Activated T-cell treated with anti-CD3 and anti-CD28 coated beads, Interleukin-2, amount 50 U/mL, for 24 hours (primary cell): Measurements from ENCODE around the gene SPDYE4.

Source experiments
- DNase-seq: peaks from one replicate; pipeline ENCODE4 v3.0.0-alpha.2; 2020
- H3K27ac Mint-ChIP-seq: 2 replicates; pipeline ENCODE4 v1.8.0; 2020; ENCODE audit warnings: mild to moderate bottlenecking, mixed read lengths
- H3K27me3 Mint-ChIP-seq: 2 replicates; pipeline ENCODE4 v1.8.0; 2020; ENCODE audit warnings: mixed read lengths
- H3K36me3 Mint-ChIP-seq: 2 replicates; pipeline ENCODE4 v1.8.0; 2020; ENCODE audit warnings: low read depth, mixed read lengths
- H3K4me1 Mint-ChIP-seq: 2 replicates; pipeline ENCODE4 v1.8.0; 2020; ENCODE audit warnings: low read depth, mixed read lengths
- H3K4me3 Mint-ChIP-seq: 2 replicates; pipeline ENCODE4 v1.8.0; 2020; ENCODE audit warnings: mild to moderate bottlenecking, moderate library complexity, mixed read lengths
- H3K9me3 Mint-ChIP-seq: 2 replicates; pipeline ENCODE4 v1.8.0; 2020; ENCODE audit warnings: mixed read lengths

Gene SPDYE4

DNA sequence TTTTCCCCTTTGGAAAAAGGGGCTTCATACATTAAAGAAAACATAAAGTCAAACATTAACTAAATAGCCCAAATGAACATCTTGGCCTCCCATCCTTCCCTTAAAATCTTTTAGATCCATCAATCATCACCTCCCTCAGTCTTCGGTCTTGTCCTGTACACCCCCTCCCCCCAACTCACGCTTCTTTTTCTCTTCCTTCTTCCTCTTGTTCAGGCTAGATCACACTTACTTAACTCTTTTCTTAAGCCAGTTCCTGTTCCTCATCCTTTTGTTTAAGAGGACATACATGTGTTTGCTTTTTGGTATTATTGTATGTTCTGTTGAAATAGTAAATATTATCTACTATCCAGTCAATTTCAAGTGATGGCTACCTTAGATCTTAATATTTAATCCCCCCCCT lies 35.3 kb upstream of the SPDYE4 start:
- Mint-ChIP-seq H3K36me3 (no peaks in the 10 kb centered on the region), H3K27ac (no peak overlapping the region), H3K4me1 (peaks cover 3% of the 10 kb centered on the region), H3K27me3 (no peaks in the 10 kb centered on the region), H3K9me3 (peaks cover 10% of the 10 kb centered on the region), H3K4me3 (no peak overlapping the region)
- DNase-seq = no peak

DNA sequence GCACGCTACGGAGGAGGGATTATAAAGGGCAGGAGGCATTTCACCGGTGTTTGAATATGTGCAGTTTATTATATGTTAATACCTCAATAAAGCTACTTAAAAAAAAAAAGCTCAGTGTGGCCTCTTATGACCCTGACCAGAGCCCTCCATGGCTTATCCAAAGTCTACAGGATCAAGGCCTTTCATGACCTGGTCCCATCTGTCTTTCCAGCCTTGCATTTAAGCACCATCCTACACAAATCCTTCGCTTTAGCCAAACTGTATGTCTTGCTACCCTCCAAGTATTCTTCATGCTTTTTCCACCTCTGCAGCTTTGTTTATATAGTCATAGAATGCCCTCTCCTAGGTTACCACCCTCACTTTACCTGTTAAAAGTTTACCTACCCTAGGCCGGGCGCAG lies 34.3 kb upstream of the SPDYE4 start:
- DNase-seq = no peak
- H3K27ac Mint-ChIP-seq = no peak overlapping the region
- H3K9me3 Mint-ChIP-seq = peaks cover 10% of the 10 kb centered on the region
- no peaks in the 10 kb centered on the region for H3K36me3 Mint-ChIP-seq
- H3K4me3 Mint-ChIP-seq = no peak overlapping the region
- peaks cover 3% of the 10 kb centered on the region for H3K4me1 Mint-ChIP-seq
- H3K27me3 Mint-ChIP-seq = no peaks in the 10 kb centered on the region

DNA sequence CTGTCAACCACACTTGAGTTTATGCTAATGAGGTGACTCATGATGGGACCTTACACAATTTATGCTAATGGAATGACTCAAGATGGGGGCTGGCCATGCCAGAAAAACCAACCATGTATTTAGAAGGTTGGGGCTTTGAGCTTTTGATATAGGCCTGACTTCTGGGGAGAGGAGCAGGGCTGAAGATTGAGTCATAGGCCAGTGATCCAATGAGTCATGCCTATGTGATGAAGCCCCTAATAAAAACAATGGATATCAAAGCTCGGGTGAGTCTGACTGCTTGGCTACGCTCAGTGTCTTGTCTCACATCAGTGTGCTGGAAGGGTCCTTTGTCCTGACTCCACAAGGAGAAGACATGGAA lies 33.5 kb upstream of the SPDYE4 start:
- peaks cover 3% of the 10 kb centered on the region for H3K4me1 Mint-ChIP-seq
- DNase-seq = no peak
- H3K9me3 Mint-ChIP-seq = peaks cover 10% of the 10 kb centered on the region
- no peaks in the 10 kb centered on the region for H3K36me3 Mint-ChIP-seq
- no peaks in the 10 kb centered on the region for H3K27me3 Mint-ChIP-seq
- no peak overlapping the region for H3K4me3 Mint-ChIP-seq
- H3K27ac Mint-ChIP-seq = no peak overlapping the region

DNA sequence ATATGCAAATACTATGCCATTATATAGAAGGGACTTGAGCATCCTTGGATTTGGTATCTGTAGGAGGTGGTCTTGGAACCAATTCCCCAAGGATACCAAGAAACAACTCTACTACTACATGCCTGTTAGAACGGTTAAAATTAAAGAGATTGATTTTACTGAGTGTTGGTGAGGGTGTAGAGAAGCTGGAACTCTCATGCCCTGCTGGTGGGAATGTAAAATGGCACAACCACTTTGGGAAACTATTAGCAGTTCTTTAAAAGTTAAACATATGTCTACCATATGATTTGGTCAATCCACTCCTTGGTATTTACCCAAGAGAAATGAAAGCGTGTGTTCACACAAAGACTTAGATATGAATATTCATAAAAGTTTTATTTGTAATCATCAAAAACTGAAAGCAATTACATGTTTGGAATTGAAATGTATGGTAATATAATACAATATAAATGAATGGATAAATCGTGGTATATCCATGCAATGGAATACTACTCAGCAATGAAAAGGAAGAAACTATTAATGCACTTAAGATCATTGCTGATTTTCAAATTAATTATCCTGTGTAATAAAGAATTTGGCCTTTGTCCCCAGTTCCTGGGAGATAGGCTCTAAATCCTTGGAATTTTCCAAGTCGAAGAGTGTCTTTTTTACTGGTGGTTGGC lies 33.0 kb upstream of the SPDYE4 start:
- H3K4me3 Mint-ChIP-seq = no peak overlapping the region
- H3K27ac Mint-ChIP-seq = no peak overlapping the region
- H3K4me1 Mint-ChIP-seq = peaks cover 3% of the 10 kb centered on the region
- DNase-seq = no peak
- peaks cover 10% of the 10 kb centered on the region for H3K9me3 Mint-ChIP-seq
- H3K27me3 Mint-ChIP-seq = no peaks in the 10 kb centered on the region
- H3K36me3 Mint-ChIP-seq = no peaks in the 10 kb centered on the region

DNA sequence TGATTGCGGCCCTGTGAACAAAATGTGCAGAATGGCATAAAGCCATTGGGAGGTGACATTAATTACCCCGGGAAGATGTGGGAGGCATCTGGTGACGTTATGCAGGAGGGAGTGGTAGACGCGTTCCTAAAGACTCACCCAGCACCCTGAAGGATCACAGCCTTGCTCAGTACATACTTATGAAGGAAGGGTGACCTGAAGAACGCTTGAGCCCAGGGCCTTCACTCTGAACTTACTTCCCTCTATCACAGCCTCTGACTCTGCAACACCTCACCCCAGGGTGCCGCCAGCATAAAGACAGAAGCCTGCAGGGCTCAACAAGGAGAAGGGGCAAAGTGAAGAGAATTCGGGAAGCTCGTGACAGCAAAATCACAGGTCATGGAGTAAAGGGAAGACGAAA lies 31.4 kb upstream of the SPDYE4 start:
- Mint-ChIP-seq H3K27ac (no peak overlapping the region), H3K9me3 (peaks cover 10% of the 10 kb centered on the region), H3K4me3 (no peak overlapping the region), H3K36me3 (no peaks in the 10 kb centered on the region), H3K27me3 (no peaks in the 10 kb centered on the region), H3K4me1 (peaks cover 3% of the 10 kb centered on the region)
- DNase-seq = no peak

DNA sequence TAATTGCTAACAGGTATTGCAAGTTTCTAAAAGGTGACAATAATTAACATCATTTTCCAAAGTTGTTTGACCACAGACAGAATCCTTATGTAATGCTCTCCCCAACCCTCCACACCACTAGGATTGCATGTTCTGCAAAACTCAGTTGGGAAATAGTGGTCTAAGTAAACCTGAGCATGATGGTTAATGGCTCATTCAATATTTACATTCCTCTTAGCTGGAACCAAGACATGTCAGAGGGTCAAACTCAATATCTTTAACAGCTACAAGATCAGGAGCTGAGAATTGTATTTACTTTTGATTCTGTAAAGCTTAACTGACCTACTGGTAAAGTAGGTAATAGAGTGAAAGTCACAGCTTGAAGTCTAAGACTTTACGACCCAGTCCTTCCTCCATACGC lies 30.7 kb upstream of the SPDYE4 start:
- Mint-ChIP-seq H3K9me3 (peaks cover 10% of the 10 kb centered on the region), H3K4me3 (no peak overlapping the region), H3K4me1 (peaks cover 3% of the 10 kb centered on the region), H3K27ac (no peak overlapping the region), H3K27me3 (no peaks in the 10 kb centered on the region), H3K36me3 (no peaks in the 10 kb centered on the region)
- DNase-seq = no peak

DNA sequence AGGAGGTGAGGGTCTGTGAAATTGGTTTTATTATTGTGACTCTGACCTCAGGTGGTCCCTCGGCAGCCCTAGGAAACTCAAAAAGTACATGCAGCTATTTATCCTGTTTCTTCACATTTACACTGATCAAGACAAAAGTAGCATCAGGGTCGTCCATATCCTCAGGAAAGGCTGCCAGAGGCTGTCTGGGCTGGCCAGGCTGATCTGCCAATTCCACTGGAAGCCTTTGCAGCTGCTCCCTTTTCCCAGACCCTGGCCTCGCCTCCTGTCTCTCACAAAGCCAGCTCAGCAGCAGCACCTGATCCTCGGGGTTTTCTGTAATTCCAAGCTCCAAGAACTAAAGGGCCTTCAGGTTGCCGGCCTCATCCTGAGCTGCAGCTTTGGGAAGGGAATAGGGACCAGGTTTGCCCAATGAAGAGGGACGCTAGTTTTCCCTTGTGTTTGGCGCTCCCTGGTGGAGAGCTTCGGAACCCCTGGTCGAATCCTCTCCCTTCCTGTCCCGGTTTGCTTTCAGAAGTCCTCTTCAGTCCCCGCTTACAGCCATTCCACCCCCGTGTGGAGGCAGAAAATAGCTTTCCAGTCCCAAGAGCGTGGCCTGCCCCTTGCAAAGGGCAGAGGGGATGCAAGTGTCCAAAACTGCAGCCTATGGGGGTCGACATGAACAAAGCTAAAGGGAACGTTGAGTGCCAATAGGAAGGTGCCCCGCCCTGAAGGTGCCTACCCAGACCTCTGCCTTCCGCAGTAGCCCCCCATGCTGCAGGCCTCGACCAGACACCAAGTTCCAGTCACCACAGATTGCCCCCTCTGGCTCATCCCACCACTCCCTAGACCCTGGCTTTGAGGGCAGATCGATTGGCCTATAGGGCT lies 27.4 kb upstream of the SPDYE4 start:
- H3K4me3 Mint-ChIP-seq = no peak overlapping the region
- peak; percentile 77 for DNase-seq
- H3K27me3 Mint-ChIP-seq = no peaks in the 10 kb centered on the region
- H3K27ac Mint-ChIP-seq = no peak overlapping the region
- no peaks in the 10 kb centered on the region for H3K36me3 Mint-ChIP-seq
- H3K9me3 Mint-ChIP-seq = no peaks in the 10 kb centered on the region
- peaks cover 1% of the 10 kb centered on the region for H3K4me1 Mint-ChIP-seq

DNA sequence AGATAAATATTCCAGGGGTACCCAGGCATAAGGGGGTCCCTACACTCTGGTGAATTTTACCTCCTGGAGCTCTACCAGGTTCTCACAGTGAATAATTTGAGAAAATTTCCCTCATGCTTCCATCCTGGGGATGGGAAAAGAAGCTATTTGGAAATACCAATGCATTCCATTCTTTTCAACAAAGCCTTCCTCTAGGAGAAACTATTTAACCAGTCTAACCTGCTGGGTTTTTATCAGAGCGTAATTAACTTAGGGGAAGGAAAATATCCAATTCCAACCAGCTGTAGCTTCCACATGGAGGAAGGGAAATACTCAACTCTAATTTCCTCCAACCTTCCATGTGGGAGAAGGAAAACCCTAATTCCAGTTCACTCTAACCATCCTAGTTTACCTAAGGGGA lies 23.8 kb upstream of the SPDYE4 start:
- Mint-ChIP-seq H3K27me3 (no peaks in the 10 kb centered on the region), H3K4me3 (no peak overlapping the region), H3K27ac (no peak overlapping the region), H3K36me3 (no peaks in the 10 kb centered on the region), H3K9me3 (no peaks in the 10 kb centered on the region), H3K4me1 (peaks cover 1% of the 10 kb centered on the region)
- no peak for DNase-seq

DNA sequence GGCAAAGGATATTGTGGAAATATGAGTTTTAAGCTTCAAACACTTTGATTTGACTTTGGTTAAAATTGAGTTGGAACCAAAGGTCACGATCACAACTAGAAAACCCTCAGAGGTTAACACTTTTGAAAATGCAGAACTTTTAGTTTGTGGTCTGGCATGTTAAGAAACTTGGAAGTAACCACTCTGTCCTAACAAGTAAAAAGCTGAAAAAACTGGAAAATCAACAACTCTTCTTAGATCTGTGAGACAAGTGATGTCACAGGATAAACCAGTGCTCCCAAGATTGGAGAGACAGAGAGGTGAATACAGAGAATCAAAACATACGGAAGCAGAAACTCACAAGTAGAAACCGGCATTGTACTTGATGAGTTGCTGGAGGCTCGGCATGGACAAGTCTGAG lies 23.4 kb upstream of the SPDYE4 start:
- Mint-ChIP-seq H3K9me3 (no peaks in the 10 kb centered on the region), H3K27me3 (no peaks in the 10 kb centered on the region), H3K4me3 (no peak overlapping the region), H3K36me3 (no peaks in the 10 kb centered on the region), H3K27ac (no peak overlapping the region), H3K4me1 (peaks cover 1% of the 10 kb centered on the region)
- no peak for DNase-seq

DNA sequence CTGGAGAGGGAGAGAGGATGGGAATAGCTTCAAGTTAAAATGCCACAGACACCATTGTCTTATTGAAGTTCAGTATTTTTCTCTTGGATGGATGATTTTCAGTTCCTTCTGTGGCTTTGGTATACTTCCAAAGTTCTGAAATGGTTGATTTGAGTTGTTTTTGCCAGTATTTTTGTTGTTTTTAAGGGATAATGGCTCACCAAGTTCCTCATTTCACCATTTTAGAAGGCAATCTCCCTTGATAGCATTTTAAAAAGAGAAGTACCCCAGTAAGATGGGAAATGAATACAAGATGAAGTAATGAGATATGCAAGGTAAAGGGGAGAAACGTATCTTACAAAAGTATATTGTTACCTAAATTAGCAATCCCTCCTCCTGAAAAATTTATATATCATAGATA lies 18.5 kb upstream of the SPDYE4 start:
- no peak overlapping the region for H3K27ac Mint-ChIP-seq
- H3K9me3 Mint-ChIP-seq = peaks cover 4% of the 10 kb centered on the region
- H3K4me3 Mint-ChIP-seq = no peak overlapping the region
- H3K27me3 Mint-ChIP-seq = peaks cover 19% of the 10 kb centered on the region
- no peak for DNase-seq
- peaks cover 1% of the 10 kb centered on the region for H3K4me1 Mint-ChIP-seq
- H3K36me3 Mint-ChIP-seq = no peaks in the 10 kb centered on the region

DNA sequence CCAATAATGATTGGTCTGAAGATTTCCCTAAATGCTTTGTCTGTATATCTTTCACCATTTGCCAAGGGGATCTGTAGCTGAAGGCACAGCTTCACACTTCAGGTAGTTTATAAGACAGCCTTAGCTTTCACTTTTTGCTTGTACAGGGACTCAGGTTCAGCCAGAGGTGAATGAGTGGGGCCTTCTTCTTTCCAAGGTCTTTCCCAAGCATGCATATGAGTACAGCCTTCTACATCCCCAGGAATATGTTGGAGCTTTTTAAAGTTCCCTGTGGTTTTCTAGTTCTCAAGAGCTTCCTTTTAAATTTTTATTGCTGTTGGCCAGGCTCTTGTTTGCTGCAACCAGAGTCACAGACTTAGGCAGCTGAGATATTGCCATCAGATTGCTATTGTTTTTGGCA lies 17.9 kb upstream of the SPDYE4 start:
- peaks cover 19% of the 10 kb centered on the region for H3K27me3 Mint-ChIP-seq
- H3K9me3 Mint-ChIP-seq = peaks cover 4% of the 10 kb centered on the region
- no peak overlapping the region for H3K4me3 Mint-ChIP-seq
- no peaks in the 10 kb centered on the region for H3K4me1 Mint-ChIP-seq
- H3K27ac Mint-ChIP-seq = no peak overlapping the region
- DNase-seq = no peak
- no peaks in the 10 kb centered on the region for H3K36me3 Mint-ChIP-seq

DNA sequence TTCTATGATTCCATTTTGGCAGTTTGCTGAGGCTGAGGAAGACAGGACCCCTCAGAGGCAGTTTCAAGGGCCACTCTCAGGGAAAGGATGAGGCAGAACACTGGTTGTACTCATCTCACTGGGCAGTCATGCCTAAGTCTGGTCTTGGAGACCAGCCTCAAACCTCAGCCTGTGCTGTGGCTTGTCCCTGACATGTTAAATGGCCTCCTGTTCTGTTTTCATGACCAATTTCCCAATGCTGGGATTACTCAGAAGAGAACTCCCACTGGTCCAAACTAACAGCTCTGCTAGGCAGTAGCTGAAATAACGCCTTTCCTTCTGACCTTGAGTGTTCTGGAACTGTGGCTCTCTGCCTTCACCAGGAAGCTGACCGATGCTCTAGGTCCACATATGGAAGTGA lies 8.4 kb upstream of the SPDYE4 start:
- H3K27ac Mint-ChIP-seq = no peak overlapping the region
- H3K27me3 Mint-ChIP-seq = peaks cover 2% of the 10 kb centered on the region

DNA sequence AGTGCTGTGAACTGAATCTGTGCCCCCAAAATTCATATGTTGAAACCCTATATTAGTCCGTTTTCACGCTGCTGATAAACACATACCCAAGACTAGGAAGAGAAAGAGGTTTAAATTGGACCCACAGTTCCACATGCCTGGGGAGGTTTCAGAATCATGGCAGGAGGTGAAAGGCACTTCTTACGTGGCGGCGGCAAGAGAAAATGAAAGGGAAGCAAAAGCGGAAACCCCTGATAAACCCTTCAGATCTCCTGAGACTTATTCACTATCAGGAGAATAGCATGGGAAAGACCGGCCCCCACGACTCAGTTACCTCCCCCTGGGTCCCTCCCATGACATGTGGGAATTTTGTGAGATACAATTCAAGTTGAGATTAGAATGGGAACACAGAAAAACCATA lies 3.7 kb upstream of the SPDYE4 start:
- Mint-ChIP-seq H3K4me3 (no peak overlapping the region), H3K9me3 (no peaks in the 10 kb centered on the region), H3K36me3 (no peaks in the 10 kb centered on the region), H3K27me3 (peaks cover 4% of the 10 kb centered on the region), H3K27ac (no peak overlapping the region), H3K4me1 (no peaks in the 10 kb centered on the region)
- no peak for DNase-seq

More for the DNA sequence above, 8.4 kb upstream of the SPDYE4 start:
- Mint-ChIP-seq H3K4me1 (no peaks in the 10 kb centered on the region), H3K4me3 (no peak overlapping the region), H3K36me3 (no peaks in the 10 kb centered on the region), H3K9me3 (no peaks in the 10 kb centered on the region)
- no peak for DNase-seq

DNA sequence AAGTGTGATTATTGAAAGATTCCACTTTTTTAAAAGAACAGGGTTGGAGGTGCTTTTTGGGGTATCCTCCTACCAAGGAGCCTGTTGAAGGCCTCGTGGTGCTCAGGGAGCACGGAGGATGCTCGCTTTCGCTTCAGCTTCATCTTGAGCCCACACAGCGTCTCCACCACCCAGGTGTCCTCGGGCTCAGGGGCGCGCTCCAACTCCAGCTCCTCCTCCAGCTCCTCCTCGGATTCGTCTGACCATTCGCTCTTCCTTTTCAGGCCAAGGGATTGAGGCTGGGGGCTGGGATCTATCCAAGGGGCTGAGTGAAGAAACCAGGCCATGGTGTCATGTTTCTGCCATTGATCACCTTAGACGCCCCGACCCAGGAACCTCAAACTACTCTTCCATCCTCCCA lies 1.2 kb downstream of the SPDYE4 start:
- Mint-ChIP-seq H3K27ac (no peak overlapping the region), H3K27me3 (peaks cover 15% of the 10 kb centered on the region), H3K4me3 (no peak overlapping the region), H3K36me3 (no peaks in the 10 kb centered on the region), H3K9me3 (no peaks in the 10 kb centered on the region), H3K4me1 (no peaks in the 10 kb centered on the region)
- DNase-seq = no peak

DNA sequence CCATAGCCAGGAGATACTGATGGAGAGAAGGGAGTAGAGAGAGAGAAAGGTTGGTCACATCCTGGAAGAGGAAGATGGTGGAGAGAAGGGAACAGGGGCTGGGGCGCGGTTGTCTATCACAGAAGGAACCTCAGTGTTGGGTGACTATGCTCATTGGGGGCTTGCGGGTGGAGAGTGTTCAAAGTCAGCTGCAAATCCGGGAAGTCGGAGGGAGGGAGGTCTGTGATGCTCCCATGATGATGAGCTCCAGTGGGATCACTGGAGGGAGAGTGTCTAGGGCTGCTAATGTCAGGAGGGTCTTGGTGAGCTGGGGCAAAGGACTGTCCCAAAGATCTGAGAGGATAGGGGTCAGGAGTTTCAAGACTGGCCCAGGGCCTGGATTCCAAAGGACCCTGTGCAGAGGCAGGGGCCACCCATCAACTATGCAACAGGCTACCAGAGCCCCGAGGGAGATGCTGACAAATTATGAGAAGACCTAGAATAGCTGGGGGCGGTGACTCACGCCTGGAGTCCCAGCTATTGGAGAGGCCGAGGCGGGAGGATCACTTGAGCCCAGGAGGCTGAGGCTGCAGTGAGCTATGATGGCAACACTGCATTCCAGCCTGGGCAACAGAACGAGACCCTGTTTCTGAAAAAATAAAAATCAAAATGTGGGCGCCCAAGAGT lies 2.6 kb downstream of the SPDYE4 start:
- no peaks in the 10 kb centered on the region for H3K9me3 Mint-ChIP-seq
- H3K27ac Mint-ChIP-seq = no peak overlapping the region
- no peak for DNase-seq
- H3K4me3 Mint-ChIP-seq = no peak overlapping the region
- H3K27me3 Mint-ChIP-seq = peaks cover 15% of the 10 kb centered on the region
- no peaks in the 10 kb centered on the region for H3K4me1 Mint-ChIP-seq
- H3K36me3 Mint-ChIP-seq = no peaks in the 10 kb centered on the region
